ENCODE measurements around the gene PHLDB2.

DNA sequence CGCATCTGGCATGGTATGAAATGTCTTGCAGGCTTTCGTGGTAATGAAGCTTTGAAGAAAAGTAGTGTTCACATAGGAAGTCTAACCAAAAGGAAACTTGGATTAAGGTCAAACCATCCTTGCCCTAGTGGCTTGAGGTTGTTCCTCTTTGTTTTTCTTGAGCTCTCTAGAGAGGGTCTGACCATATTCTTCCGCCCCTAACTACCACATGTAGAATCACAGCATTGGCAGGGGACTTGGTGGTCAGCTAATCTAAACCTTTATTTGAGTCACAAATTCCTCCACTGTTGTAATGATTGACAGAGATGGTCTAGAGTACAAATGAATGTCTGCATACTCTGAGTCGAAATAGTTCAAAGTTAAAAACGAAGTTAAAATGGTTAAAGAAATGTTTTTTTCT lies 39.1 kb upstream of the PHLDB2 start:
- TF ChIP-seq, protein P1, sequence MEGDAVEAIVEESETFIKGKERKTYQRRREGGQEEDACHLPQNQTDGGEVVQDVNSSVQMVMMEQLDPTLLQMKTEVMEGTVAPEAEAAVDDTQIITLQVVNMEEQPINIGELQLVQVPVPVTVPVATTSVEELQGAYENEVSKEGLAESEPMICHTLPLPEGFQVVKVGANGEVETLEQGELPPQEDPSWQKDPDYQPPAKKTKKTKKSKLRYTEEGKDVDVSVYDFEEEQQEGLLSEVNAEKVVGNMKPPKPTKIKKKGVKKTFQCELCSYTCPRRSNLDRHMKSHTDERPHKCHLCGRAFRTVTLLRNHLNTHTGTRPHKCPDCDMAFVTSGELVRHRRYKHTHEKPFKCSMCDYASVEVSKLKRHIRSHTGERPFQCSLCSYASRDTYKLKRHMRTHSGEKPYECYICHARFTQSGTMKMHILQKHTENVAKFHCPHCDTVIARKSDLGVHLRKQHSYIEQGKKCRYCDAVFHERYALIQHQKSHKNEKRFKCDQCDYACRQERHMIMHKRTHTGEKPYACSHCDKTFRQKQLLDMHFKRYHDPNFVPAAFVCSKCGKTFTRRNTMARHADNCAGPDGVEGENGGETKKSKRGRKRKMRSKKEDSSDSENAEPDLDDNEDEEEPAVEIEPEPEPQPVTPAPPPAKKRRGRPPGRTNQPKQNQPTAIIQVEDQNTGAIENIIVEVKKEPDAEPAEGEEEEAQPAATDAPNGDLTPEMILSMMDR (IDR thresholded peaks at IDR 0.05) = no peak
- TF ChIP-seq POLR2A (IDR thresholded peaks at IDR 0.05) = no peak
- TF ChIP-seq EP300 (IDR thresholded peaks at IDR 0.05) = no peak
